Stimulated activated CD8-positive, alpha-beta memory T cell treated with anti-CD3 and anti-CD28 coated beads, Interleukin-4, amount 100 ng/mL, for 24 hours (primary cell): ENCODE results near the gene LBH.

ENCODE experiments used
- DNase-seq: peaks from one replicate; pipeline ENCODE4 v3.0.0-alpha.2; 2020; ENCODE audit warnings: low read depth

Gene LBH

GRCh38 chr2:30231212-30231995, at the start of gene LBH:
LBH (plus strand) TSS chr2:30231534; CDS start chr2:30231739, 205 bp downstream.
- peak; percentile 81 for DNase-seq

GRCh38 chr2:30184035-30184434, 47.3 kb upstream of the LBH start:
- no peak for DNase-seq

- DNase-seq = no peak
These were observed 46.2 kb upstream of the LBH start for GRCh38 chr2:30185178-30185577.

- no peak for DNase-seq
These were observed 43.0 kb upstream of the LBH start for GRCh38 chr2:30188292-30188691.

- DNase-seq = no peak
These were observed 40.7 kb upstream of the LBH start for GRCh38 chr2:30190637-30191036.

- DNase-seq = no peak
These were observed 40.2 kb upstream of the LBH start for GRCh38 chr2:30191107-30191506.

- no peak for DNase-seq
These were observed 39.5 kb upstream of the LBH start for GRCh38 chr2:30191819-30192271.

GRCh38 chr2:30192314-30192713, 39.0 kb upstream of the LBH start:
- DNase-seq = no peak

GRCh38 chr2:30193104-30193681, 38.1 kb upstream of the LBH start:
- no peak for DNase-seq

GRCh38 chr2:30194421-30194820, 36.9 kb upstream of the LBH start:
- no peak for DNase-seq

GRCh38 chr2:30195016-30195415, 36.3 kb upstream of the LBH start:
- DNase-seq = no peak

GRCh38 chr2:30197570-30198192, 33.7 kb upstream of the LBH start:
- no peak for DNase-seq

GRCh38 chr2:30201990-30202389, 29.3 kb upstream of the LBH start:
- no peak for DNase-seq

- DNase-seq = no peak
These were observed 28.2 kb upstream of the LBH start for GRCh38 chr2:30203156-30203555.

GRCh38 chr2:30204281-30204680, 27.1 kb upstream of the LBH start:
- no peak for DNase-seq

- no peak for DNase-seq
These were observed 25.9 kb upstream of the LBH start for GRCh38 chr2:30205456-30205855.

- DNase-seq = no peak
These were observed 24.6 kb upstream of the LBH start for GRCh38 chr2:30206461-30207430.

GRCh38 chr2:30208453-30208852, 22.9 kb upstream of the LBH start:
- DNase-seq = peak; percentile 17

GRCh38 chr2:30209227-30209626, 22.1 kb upstream of the LBH start:
- DNase-seq = no peak

- DNase-seq = no peak
These were observed 18.0 kb upstream of the LBH start for GRCh38 chr2:30213326-30213725.

- DNase-seq = no peak
These were observed 17.3 kb upstream of the LBH start for GRCh38 chr2:30213907-30214463.

GRCh38 chr2:30216157-30216556, 15.2 kb upstream of the LBH start:
- DNase-seq = no peak
